Measurements from ENCODE around the gene COMMD8.
A peak's percentile ranks its signal among the peaks of the same experiment; 100 is the strongest.

Gene COMMD8

DNA sequence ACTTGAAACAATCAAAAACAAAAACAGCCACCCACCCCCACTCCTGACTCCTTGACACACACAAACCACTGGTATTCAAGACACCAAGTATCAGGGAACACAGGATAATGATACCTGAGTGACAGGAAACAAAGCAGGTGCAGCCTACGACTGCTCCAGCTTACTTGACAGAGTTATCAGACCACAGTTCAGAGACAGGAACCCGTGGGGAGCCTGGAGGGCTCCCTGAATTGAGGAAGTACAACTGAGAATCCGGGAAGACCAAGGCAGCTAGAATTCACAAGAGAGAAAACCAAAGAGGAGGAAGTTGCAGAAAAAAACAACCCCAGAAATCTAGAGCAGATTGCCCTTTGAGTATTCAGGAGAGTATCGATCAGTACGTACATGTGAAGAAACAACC is 20.5 kb downstream of the COMMD8 start:
- Mint-ChIP-seq H3K4me3 (no peak overlapping the region), H3K4me1 (peaks cover 7% of the 10 kb centered on the region), H3K27ac (peak overlapping the region in 1 of 2 donors; percentile 74), H3K9me3 (peaks cover 0 to 4% of the 10 kb centered on the region in 2 donors), H3K27me3 (no peaks in the 10 kb centered on the region)
- DNase-seq (no peak), ATAC-seq (no peak)

DNA sequence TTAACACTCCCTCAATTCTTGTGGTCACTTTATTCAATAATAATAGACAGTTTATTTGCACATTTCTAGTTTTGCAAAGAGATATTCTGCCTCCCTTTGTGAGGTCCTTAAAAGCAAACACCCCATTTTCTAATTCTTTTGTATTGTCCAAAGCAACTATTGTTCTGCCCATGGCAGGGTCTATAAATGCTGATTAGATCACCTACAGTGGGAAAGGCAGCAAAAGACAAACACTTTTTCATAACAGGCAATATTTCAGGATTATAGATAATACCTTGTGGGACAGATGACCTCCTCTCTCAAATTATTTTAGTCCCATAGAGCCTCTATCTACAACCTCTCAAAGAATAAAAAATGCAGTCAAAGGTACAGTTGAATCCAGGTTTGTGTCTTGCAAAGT is 28.6 kb downstream of the COMMD8 start:
- no peaks in the 10 kb centered on the region for H3K27me3 Mint-ChIP-seq
- H3K4me1 Mint-ChIP-seq, result no peaks in the 10 kb centered on the region
- H3K27ac Mint-ChIP-seq, result no peak overlapping the region
- H3K9me3 Mint-ChIP-seq, result no peaks in the 10 kb centered on the region
- no peak for ATAC-seq
- no peak overlapping the region for H3K4me3 Mint-ChIP-seq
- no peak for DNase-seq

GRCh38 chr4:47432749-47433148 is 30.8 kb downstream of the COMMD8 start:
- DNase-seq (no peak), ATAC-seq (no peak)
- Mint-ChIP-seq H3K27ac (no peak overlapping the region), H3K4me1 (no peaks in the 10 kb centered on the region), H3K9me3 (no peaks in the 10 kb centered on the region), H3K27me3 (no peaks in the 10 kb centered on the region), H3K4me3 (no peak overlapping the region)

DNA sequence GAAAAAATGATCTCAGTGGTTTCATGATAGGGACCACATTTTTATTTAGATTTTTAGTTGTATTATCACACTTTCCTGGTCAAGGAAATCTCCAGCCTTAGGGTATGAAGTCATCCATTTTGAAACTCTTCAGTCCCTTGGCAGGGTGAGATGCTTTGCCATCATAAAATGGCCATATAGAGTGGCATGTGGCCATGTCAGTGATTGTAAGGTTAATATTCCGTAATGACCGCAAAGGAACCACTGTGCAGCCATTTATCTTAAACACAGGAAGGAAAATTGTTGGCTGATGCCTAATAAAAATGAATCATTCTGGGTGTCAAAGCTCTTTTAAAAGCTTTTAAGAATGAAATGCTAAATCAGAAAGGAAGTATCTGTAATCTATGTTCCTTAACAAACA is 35.6 kb downstream of the COMMD8 start:
- Mint-ChIP-seq H3K4me3 (no peak overlapping the region), H3K9me3 (no peaks in the 10 kb centered on the region), H3K27ac (no peak overlapping the region), H3K4me1 (no peaks in the 10 kb centered on the region), H3K27me3 (no peaks in the 10 kb centered on the region)
- no peak for DNase-seq
- ATAC-seq, result no peak

GRCh38 chr4:47425628-47426027 is 37.9 kb downstream of the COMMD8 start:
- H3K9me3 Mint-ChIP-seq, result no peaks in the 10 kb centered on the region
- H3K27ac Mint-ChIP-seq, result no peak overlapping the region
- no peaks in the 10 kb centered on the region for H3K4me1 Mint-ChIP-seq
- DNase-seq (no peak), ATAC-seq (no peak)
- H3K27me3 Mint-ChIP-seq, result peaks cover 8% of the 10 kb centered on the region
- no peak overlapping the region for H3K4me3 Mint-ChIP-seq

DNA sequence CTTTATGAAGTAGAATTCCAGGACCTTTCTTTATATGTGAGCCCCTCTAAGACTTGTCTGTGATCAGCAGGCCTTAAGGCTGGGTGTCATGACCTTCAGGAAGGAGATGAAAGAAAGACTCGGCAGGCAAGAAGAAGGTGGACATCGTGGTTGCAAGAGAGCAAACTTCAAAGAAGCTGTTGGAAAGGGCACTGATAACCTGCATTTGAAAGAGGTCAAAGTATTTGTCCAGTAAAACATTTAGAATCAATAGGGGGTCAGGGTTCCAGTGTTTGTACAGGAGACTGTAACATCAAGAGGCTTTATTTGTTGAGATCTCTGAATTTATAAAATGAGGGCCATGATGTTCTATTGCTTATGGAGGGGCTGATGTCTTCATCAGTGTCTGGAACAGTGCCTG is 44.2 kb downstream of the COMMD8 start:
- peaks cover 8% of the 10 kb centered on the region for H3K27me3 Mint-ChIP-seq
- H3K9me3 Mint-ChIP-seq, result no peaks in the 10 kb centered on the region
- no peaks in the 10 kb centered on the region for H3K4me1 Mint-ChIP-seq
- peak overlapping the region in 1 of 2 donors; percentile 8 for H3K27ac Mint-ChIP-seq
- DNase-seq (no peak), ATAC-seq (no peak)
- H3K4me3 Mint-ChIP-seq, result no peak overlapping the region

GRCh38 chr4:47418147-47418546 is 45.4 kb downstream of the COMMD8 start:
- no peak for ATAC-seq
- Mint-ChIP-seq H3K4me1 (no peaks in the 10 kb centered on the region), H3K27ac (no peak overlapping the region), H3K4me3 (no peak overlapping the region), H3K27me3 (peaks cover 8% of the 10 kb centered on the region), H3K9me3 (no peaks in the 10 kb centered on the region)
- DNase-seq, result no peak

DNA sequence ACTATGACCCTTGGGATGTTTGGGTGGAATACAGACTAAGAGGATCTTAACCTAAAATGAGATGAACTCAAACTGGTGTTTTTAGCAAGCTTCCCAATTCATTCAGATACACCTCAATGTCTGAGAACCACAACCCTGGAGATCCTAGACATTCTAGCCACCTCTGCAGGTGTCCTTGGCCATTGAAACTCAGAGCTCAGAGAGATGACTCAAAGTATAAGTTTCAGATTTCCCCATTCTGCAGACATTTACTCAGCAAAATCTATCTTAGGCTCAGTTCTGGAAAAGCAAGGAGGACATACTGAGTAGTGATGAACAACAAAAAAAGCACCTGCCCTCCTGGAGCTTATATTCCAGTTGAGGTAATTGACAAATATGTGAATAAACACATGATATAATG is 47.8 kb downstream of the COMMD8 start:
- no peaks in the 10 kb centered on the region for H3K27me3 Mint-ChIP-seq
- ATAC-seq (no peak), DNase-seq (no peak)
- no peaks in the 10 kb centered on the region for H3K9me3 Mint-ChIP-seq
- no peak overlapping the region for H3K4me3 Mint-ChIP-seq
- no peak overlapping the region for H3K27ac Mint-ChIP-seq
- no peaks in the 10 kb centered on the region for H3K4me1 Mint-ChIP-seq

DNA sequence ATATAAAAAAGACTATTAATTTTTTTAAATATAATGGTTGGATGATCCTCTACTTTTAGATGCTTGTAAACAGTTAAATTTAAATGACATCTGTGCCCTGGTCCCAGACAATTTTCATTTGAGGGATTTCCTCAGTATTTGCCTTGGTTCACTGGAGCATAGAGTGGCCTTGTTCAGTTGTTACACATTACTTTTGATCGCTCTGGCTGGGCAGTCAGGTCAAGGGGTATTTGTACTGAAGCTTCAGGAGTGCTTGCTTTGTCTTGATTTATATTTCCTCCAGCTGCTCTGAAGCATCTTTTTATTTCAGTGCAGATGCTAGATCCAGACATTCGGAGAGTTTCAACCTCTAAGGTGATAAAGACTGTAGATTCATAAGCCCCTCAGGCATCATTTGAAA is 50.0 kb downstream of the COMMD8 start:
- no peak overlapping the region for H3K4me3 Mint-ChIP-seq
- no peak for DNase-seq
- H3K4me1 Mint-ChIP-seq, result no peaks in the 10 kb centered on the region
- ATAC-seq, result no peak
- no peaks in the 10 kb centered on the region for H3K9me3 Mint-ChIP-seq
- H3K27ac Mint-ChIP-seq, result no peak overlapping the region
- peaks cover 6% of the 10 kb centered on the region for H3K27me3 Mint-ChIP-seq

DNA sequence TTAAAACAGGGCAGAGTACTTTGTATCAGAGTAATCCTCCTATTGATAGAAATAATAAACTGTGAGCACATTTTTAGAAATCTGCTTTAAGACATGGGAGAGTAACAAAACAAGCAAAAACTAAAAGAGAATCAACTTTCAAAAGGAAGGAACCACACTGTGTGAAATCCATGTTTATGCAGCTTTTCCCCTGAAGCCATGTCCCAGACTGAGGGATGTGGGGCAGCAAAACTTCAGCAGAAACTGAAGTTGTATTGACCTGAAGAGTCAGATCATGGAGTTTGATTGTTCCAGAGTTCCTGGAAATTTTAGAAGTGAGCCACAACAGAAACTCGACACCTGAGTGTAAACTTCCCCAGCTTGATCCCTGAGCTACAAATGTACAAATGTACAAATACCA is 53.2 kb downstream of the COMMD8 start:
- Mint-ChIP-seq H3K27ac (peak overlapping the region in 1 of 2 donors; percentile 21), H3K4me3 (no peak overlapping the region)

GRCh38 chr4:47406408-47406807 is 57.1 kb downstream of the COMMD8 start:
- Mint-ChIP-seq H3K9me3 (no peaks in the 10 kb centered on the region), H3K27me3 (peaks cover 9% of the 10 kb centered on the region), H3K4me1 (no peaks in the 10 kb centered on the region), H3K4me3 (no peak overlapping the region), H3K27ac (no peak overlapping the region)
- no peak for DNase-seq
- no peak for ATAC-seq

More for the DNA sequence above, 53.2 kb downstream of the COMMD8 start:
- Mint-ChIP-seq H3K4me1 (no peaks in the 10 kb centered on the region), H3K9me3 (no peaks in the 10 kb centered on the region), H3K27me3 (peaks cover 9% of the 10 kb centered on the region)
- ATAC-seq (no peak), DNase-seq (no peak)

Data from stimulated activated naive CD8-positive, alpha-beta T cell treated with anti-CD3 and anti-CD28 coated beads, Interleukin-15, amount 100 ng/mL, for 72 hours (primary cell).